OCI-LY1 (cell line): ENCODE data around the gene MICU1.

Experiments used
- H2AFZ ChIP-seq: fragments of 200-600 bp; sonication (generic), shearing (Covaris generic); 2 replicates; pipeline ENCODE4 v1.6.0; 2014; ENCODE audit warnings: antibody characterized with exemption, mild to moderate bottlenecking, low read length
- H3F3A ChIP-seq: fragments of 200-600 bp; sonication (generic), shearing (Covaris generic); 2 replicates; pipeline ENCODE4 v1.6.0; 2014; ENCODE audit warnings: mild to moderate bottlenecking, antibody characterized with exemption, low read length, moderate library complexity; ENCODE audit not compliant: insufficient read depth
- H3K27ac ChIP-seq: fragments of 200-600 bp; sonication (generic); 2 replicates; pipeline ENCODE4 v1.5.1; 2014; ENCODE audit warnings: low read length, mixed run types, mild to moderate bottlenecking, low read depth; ENCODE audit not compliant: poor library complexity, severe bottlenecking
- H3K27me3 ChIP-seq: fragments of 200-600 bp; sonication (generic); 2 replicates; pipeline ENCODE4 v1.6.0; 2014; ENCODE audit warnings: antibody characterized with exemption, mild to moderate bottlenecking, low read length, moderate library complexity; ENCODE audit not compliant: insufficient read depth
- H3K36me3 ChIP-seq: fragments of 200-600 bp; sonication (generic); 2 replicates; pipeline ENCODE4 v1.6.1; 2014; ENCODE audit warnings: mild to moderate bottlenecking, antibody characterized with exemption, low read length, moderate library complexity, mixed read lengths; ENCODE audit not compliant: insufficient read depth
- H3K4me1 ChIP-seq: fragments of 200-600 bp; sonication (generic); 2 replicates; pipeline ENCODE4 v1.5.1; 2014; ENCODE audit warnings: mild to moderate bottlenecking, low read length, moderate library complexity; ENCODE audit not compliant: insufficient read depth, severe bottlenecking
- H3K4me2 ChIP-seq: fragments of 200-600 bp; sonication (generic), shearing (Covaris generic); 2 replicates; pipeline ENCODE4 v1.6.1; 2014; ENCODE audit warnings: low read length
- H3K4me3 ChIP-seq: fragments of 200-600 bp; sonication (generic); 2 replicates; pipeline ENCODE4 v1.5.1; 2014; ENCODE audit warnings: low read length, low read depth, mild to moderate bottlenecking, mixed read lengths; ENCODE audit not compliant: poor library complexity, severe bottlenecking
- H3K79me2 ChIP-seq: fragments of 200-600 bp; shearing (Covaris generic); 2 replicates; pipeline ENCODE4 v1.6.1; 2016; ENCODE audit warnings: mixed run types, low read length, mixed read lengths; ENCODE audit not compliant: insufficient read depth
- H3K9ac ChIP-seq: fragments of 200-600 bp; sonication (generic), shearing (Covaris generic); 2 replicates; pipeline ENCODE4 v1.6.1; 2014; ENCODE audit warnings: mild to moderate bottlenecking, low read length, mixed read lengths
- H3K9me2 ChIP-seq: fragments of 200-600 bp; sonication (generic), shearing (Covaris generic); 2 replicates; pipeline ENCODE4 v1.6.1; 2014; ENCODE audit warnings: low read depth, mild to moderate bottlenecking, low read length, mixed read lengths
- H3K9me3 ChIP-seq: fragments of 200-600 bp; shearing (Covaris generic); 2 replicates; pipeline ENCODE4 v1.6.1; 2014; ENCODE audit warnings: low read length, mixed read lengths
- H4K20me1 ChIP-seq: fragments of 200-600 bp; sonication (generic), shearing (Covaris generic); 2 replicates; pipeline ENCODE4 v1.6.0; 2016; ENCODE audit warnings: mild to moderate bottlenecking, low read length; ENCODE audit not compliant: insufficient read depth
- CTCF ChIP-seq: fragments of 200-600 bp; sonication (generic), shearing (Covaris generic); IDR thresholded peaks from 2 replicates; pipeline ENCODE4 v1.5.1; 2017; ENCODE audit warnings: mild to moderate bottlenecking, antibody characterized with exemption, low read length, moderate library complexity, mixed read lengths
- EZH2 ChIP-seq: fragments of 200-600 bp; sonication (generic), shearing (Covaris generic); IDR thresholded peaks from 2 replicates; pipeline ENCODE4 v1.8.0; 2017; ENCODE audit warnings: borderline replicate concordance, mixed run types, mild to moderate bottlenecking, antibody characterized with exemption, low read length, moderate library complexity, mixed read lengths

Gene MICU1

DNA sequence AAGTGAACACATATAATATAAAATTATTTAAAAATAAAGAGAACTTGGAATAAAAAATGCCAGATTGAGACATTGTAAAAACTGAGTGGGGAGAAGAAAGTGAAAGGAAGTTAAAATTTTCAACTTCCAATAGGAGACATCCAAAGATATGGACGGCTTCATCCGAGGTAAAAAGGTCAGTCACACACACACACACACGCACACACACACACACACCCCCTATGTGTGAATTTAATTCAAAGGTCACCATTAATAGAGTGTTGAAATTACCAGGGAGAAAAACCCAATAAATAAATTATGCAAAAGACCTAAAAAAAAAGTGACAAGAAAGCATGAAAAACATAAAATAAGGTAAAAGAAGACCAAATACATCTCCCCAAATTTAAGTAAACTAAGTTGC lies 140.2 kb downstream of the MICU1 start:
- TF ChIP-seq CTCF (no peak), EZH2 (no peak)
- H3K4me3 ChIP-seq = no peak overlapping the region
- no peak overlapping the region for H3K27ac ChIP-seq
- H3K4me2 ChIP-seq = no peak overlapping the region
- H3K36me3 ChIP-seq = no peaks in the 10 kb centered on the region
- no peak overlapping the region for H3K9ac ChIP-seq
- no peak overlapping the region for H2AFZ ChIP-seq
- H3K9me2 ChIP-seq = no peaks in the 10 kb centered on the region
- no peaks in the 10 kb centered on the region for H3K79me2 ChIP-seq
- no peaks in the 10 kb centered on the region for H4K20me1 ChIP-seq
- H3K9me3 ChIP-seq = no peaks in the 10 kb centered on the region
- H3K27me3 ChIP-seq = no peaks in the 10 kb centered on the region
- no peaks in the 10 kb centered on the region for H3K4me1 ChIP-seq
- H3F3A ChIP-seq = no peaks in the 10 kb centered on the region

- Histone ChIP-seq H3K27me3 (no peaks in the 10 kb centered on the region), H3K9me3 (no peaks in the 10 kb centered on the region), H3K4me2 (no peak overlapping the region), H3F3A (no peaks in the 10 kb centered on the region), H3K9ac (no peak overlapping the region), H3K4me3 (no peak overlapping the region), H4K20me1 (no peaks in the 10 kb centered on the region), H3K36me3 (no peaks in the 10 kb centered on the region), H3K4me1 (no peaks in the 10 kb centered on the region), H3K27ac (no peak overlapping the region), H2AFZ (no peak overlapping the region), H3K9me2 (no peaks in the 10 kb centered on the region), H3K79me2 (no peaks in the 10 kb centered on the region)
- TF ChIP-seq CTCF (no peak), EZH2 (no peak)
Observed at GRCh38 chr10:72484521-72484920, 141.4 kb downstream of the MICU1 start.

DNA sequence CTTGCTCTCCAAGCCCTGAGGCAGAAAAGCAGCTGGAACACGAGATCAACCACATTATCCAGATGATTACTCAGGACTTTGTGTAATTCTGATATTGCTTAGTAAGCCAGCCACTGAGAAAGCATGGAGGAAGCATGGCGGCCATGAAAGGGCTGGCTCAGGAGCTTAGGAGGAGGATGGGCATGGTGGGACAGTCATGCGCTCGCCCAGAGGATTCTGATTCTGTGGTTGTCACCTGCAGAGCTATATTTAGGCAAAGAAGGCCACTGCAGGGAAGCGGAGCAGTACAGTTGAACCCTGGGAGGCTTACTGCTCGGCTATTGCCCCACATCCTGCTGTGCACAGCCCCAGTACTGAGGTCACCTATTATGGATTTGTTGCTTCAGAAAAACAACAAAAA lies 142.4 kb downstream of the MICU1 start:
- Histone ChIP-seq H3K9me2 (no peaks in the 10 kb centered on the region), H3K4me3 (no peak overlapping the region), H3K27me3 (no peaks in the 10 kb centered on the region), H3K9me3 (no peaks in the 10 kb centered on the region), H3K36me3 (no peaks in the 10 kb centered on the region), H3K9ac (no peak overlapping the region), H3K27ac (no peak overlapping the region), H2AFZ (no peak overlapping the region), H3K4me2 (no peak overlapping the region), H4K20me1 (no peaks in the 10 kb centered on the region), H3K4me1 (no peaks in the 10 kb centered on the region), H3F3A (no peaks in the 10 kb centered on the region), H3K79me2 (no peaks in the 10 kb centered on the region)
- TF ChIP-seq CTCF (no peak), EZH2 (no peak)
